Measurements from ENCODE around the gene B3GNT3.

GRCh38 chr19:17806945-17807344 is 12.0 kb downstream of the B3GNT3 start:
- no peak for TF ChIP-seq EZH2phosphoT487 (IDR thresholded peaks at IDR 0.05; ENCODE audit: insufficient read depth, low read depth)
- no peak for TF ChIP-seq EZH2 (IDR thresholded peaks at IDR 0.05; ENCODE audit: insufficient read depth, poor library complexity, severe bottlenecking)
